DND-41 (cell line): ENCODE data around the gene FAM89A.

ENCODE experiments used
- EZH2 ChIP-seq: IDR thresholded peaks from 3 replicates; pipeline ENCODE4 v1.6.1; 2012; ENCODE audit warnings: borderline replicate concordance, low read depth, mild to moderate bottlenecking, moderate library complexity, low read length, inconsistent platforms; ENCODE audit not compliant: severe bottlenecking
- TF ChIP-seq, protein P1 (sequence below): IDR thresholded peaks from 2 replicates; pipeline ENCODE4 v1.5.1; 2012; ENCODE audit warnings: borderline replicate concordance, low read length, moderate library complexity, mild to moderate bottlenecking; ENCODE audit not compliant: poor library complexity, severe bottlenecking; ENCODE audit errors: extremely low read depth

- TF ChIP-seq, protein P1, sequence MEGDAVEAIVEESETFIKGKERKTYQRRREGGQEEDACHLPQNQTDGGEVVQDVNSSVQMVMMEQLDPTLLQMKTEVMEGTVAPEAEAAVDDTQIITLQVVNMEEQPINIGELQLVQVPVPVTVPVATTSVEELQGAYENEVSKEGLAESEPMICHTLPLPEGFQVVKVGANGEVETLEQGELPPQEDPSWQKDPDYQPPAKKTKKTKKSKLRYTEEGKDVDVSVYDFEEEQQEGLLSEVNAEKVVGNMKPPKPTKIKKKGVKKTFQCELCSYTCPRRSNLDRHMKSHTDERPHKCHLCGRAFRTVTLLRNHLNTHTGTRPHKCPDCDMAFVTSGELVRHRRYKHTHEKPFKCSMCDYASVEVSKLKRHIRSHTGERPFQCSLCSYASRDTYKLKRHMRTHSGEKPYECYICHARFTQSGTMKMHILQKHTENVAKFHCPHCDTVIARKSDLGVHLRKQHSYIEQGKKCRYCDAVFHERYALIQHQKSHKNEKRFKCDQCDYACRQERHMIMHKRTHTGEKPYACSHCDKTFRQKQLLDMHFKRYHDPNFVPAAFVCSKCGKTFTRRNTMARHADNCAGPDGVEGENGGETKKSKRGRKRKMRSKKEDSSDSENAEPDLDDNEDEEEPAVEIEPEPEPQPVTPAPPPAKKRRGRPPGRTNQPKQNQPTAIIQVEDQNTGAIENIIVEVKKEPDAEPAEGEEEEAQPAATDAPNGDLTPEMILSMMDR, result no peak
- no peak for TF ChIP-seq EZH2
Measured at GRCh38 chr1:231016234-231016633, 23.8 kb downstream of the FAM89A start.
